Large intestine (tissue), 3 donors: ENCODE data around the gene AUH. TPM values are rescaled to one million over a fixed set of nuclear protein-coding genes. Genes with fewer than 3 reads are reported as not detected.
A peak's percentile ranks its signal among the peaks of the same experiment; 100 is the strongest.

Experiments used
- DNase-seq, 2 donors: peaks; one replicate each; pipeline versions ENCODE4 v3.0.0 to v3.0.0-alpha.2; 2013
- H3K27ac ChIP-seq: one replicate; pipeline ENCODE4 v1.5.1; 2013; ENCODE audit warnings: low read length
- H3K27me3 ChIP-seq: 2 replicates; pipeline ENCODE4 v1.6.1; 2013; ENCODE audit warnings: low read length; ENCODE audit not compliant: control insufficient read depth, insufficient read depth
- H3K36me3 ChIP-seq: 2 replicates; pipeline ENCODE4 v1.6.1; 2013; ENCODE audit warnings: low read length; ENCODE audit not compliant: control insufficient read depth, insufficient read depth
- H3K4me1 ChIP-seq: one replicate; pipeline ENCODE4 v1.6.1; 2013; ENCODE audit warnings: low read length; ENCODE audit not compliant: control insufficient read depth, insufficient read depth
- H3K4me3 ChIP-seq: one replicate; pipeline ENCODE4 v1.5.1; 2013; ENCODE audit warnings: low read length
- H3K9me3 ChIP-seq: one replicate; pipeline ENCODE4 v1.6.1; 2013; ENCODE audit warnings: mild to moderate bottlenecking, low read depth, low read length, moderate library complexity; ENCODE audit not compliant: control insufficient read depth
- WGBS: methylation state at CpG from one replicate; pipeline ENCODE4 v1.1.5; 2013; ENCODE audit warnings: low lambda C conversion rate; ENCODE audit not compliant: insufficient coverage; 5-methylcytosine and 5-hydroxymethylcytosine counted together
- polyA plus RNA-seq: library from polyadenylated mRNA; unstranded; fragments of 120-200 nt; gene quantifications from one replicate; pipeline ENCODE4 v1.2.1, GENCODE V29; 2013

The AUH gene
- polyA plus RNA-seq, 1 donor = 29.6 TPM

DNA sequence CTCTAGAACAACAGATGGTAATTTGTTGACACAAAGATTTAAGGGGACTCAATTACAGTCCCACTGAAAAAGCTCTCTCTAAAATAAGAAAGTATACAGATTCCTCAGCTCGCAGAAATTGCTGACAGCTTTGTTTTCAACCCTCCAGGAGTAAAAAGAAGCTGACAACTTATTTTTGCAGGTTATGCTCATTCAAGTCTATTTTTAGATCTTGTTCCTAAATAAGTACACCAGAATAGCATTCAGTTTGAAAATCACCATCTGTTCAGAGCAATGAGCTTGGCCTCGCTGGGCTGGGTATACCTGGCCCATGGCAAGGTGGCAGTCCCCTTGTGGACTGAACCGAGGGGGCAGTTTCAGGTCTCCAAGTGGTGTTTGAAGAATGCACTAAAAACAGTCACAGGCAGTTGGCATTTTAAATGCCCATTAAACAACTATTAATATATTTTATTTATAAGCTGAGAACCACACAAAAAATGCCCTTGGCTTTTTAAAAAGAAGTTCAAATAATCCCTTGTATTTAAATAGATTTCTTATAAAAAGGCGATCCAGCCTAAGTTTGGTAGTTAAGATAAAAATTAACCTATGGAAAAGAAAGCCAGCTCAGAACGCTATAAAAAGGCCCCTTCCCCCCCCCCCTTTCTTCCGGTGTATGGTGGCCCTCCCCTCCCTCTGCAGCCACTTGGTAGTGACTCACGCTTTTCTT, 169.2 kb downstream of the AUH start:
- no peaks in the 10 kb centered on the region for H3K27me3 ChIP-seq
- H3K9me3 ChIP-seq = no peaks in the 10 kb centered on the region
- DNase-seq = peak in 1 of 2 donors; percentile 59
- H3K27ac ChIP-seq = peak overlapping the region; percentile 95
- no peaks in the 10 kb centered on the region for H3K36me3 ChIP-seq
- WGBS = no CpG with 5 or more reads among the region's 7 CpGs
- peaks cover 58% of the 10 kb centered on the region for H3K4me1 ChIP-seq
- peak overlapping the region; percentile 37 for H3K4me3 ChIP-seq

DNA sequence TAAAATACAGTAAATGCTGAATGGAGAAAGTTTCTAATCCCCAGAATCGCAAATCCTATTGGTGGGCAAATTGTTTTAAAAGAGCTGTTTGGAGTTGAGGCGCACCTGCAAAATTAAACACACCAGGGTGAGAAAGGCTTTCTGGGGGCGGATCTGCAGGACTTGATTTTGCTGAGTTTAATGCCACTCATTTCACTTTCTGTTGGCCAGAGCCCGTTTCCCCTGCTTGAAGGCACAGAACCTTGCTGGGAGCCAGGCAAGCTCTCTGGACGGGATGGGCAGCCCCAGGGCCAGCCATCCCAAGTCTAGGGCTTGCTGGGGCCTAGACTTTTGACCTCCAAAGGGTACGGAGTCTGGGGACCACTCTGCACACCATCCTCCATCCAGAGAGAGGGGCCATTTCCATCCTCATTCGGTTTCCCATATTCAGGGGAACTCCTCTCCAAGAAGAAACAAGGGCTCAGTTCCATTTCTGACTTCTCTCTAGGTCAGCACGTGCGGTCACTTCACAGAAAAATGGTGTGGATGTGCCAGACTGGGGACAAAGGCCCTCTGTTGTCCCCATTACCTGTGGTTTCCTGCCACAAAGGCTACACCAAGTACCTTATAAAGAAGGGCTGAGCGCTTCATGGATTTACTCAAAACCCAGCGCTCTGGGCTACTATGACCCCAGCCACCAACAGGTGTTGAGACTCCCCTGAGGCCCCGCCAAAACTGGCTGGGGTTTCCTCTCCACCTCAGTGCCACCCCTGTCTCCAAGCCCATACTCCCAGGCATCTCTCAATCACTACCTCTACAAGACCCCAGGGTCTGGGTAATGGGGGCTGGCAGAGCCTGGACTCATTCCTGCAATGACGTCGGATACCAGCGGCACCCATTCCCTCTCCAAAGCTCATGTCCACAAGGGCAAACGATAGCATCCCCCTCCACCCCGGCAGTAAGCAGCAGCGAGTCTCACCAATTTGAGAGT, 170.0 kb downstream of the AUH start:
- Histone ChIP-seq H3K27me3 (no peaks in the 10 kb centered on the region), H3K9me3 (no peaks in the 10 kb centered on the region), H3K27ac (peak overlapping the region; percentile 95), H3K36me3 (no peaks in the 10 kb centered on the region), H3K4me3 (no peak overlapping the region), H3K4me1 (peaks cover 59% of the 10 kb centered on the region)
- WGBS = no CpG with 5 or more reads among the region's 18 CpGs
- DNase-seq = peak in 1 of 2 donors; percentile 16

DNA sequence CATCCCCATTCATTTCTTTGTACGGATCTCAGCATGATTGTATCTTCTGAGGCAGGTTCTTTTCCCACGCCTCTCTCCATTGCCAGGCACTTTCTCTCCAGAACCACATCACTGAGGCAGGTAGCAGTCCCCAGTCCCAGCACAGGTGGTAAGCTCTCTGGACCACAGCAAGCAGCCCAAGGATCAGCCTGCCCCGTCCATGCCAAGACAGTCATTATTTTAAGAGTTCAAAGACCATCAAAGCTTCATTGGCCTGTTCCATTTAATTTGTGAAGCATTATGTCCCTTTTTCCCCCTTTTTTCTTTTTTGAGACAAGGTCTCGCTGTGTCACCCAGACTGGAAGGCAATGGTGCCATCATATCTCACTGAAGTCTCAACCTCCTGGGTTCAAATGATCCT, 171.7 kb downstream of the AUH start:
- no peak overlapping the region for H3K27ac ChIP-seq
- H3K9me3 ChIP-seq = peaks cover 1% of the 10 kb centered on the region
- H3K27me3 ChIP-seq = no peaks in the 10 kb centered on the region
- H3K36me3 ChIP-seq = no peaks in the 10 kb centered on the region
- WGBS = no CpG with 5 or more reads among the region's 4 CpGs
- peaks cover 52% of the 10 kb centered on the region for H3K4me1 ChIP-seq
- no peak overlapping the region for H3K4me3 ChIP-seq
- DNase-seq = no peak

DNA sequence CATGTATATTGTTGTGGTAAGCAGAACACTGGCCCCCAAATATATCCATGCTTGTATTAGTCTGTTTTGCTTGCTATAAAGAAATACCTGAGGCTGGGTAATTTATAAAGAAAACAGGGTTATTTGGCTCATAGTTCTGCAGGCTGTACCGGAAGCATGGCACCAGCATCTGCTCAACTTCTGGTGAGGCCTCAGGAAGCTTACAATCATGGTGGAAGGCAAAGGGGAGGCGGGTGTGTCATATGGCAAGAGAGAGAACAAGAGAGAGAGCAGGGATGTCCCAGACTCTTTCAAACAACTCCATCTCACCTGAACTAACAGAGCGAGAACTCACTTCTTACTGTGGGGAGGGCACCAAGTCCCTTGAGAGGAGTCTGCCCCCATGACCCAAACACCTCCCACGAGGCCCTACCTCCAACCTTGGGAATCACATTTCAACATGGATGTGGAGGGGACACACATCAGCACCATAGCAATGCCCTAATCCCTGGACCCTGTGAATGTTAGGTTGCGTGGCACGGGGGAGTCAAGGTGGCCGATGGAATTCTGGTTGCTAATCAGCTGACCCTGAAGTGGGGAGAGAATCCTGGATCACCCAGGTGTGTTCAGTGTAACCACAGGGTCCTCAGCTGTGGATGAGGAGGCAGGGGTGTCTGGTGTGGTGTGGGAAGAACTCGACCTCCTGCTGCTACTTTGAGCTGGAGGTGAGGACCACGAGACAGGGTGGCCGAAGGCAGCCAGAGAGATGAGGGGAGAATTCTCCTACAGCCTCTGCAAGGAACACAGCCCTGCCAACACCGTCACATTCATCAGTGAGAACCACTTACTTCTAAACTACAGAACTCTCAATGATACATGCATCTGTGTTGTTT, 172.8 kb downstream of the AUH start:
- H3K4me1 ChIP-seq = peaks cover 41% of the 10 kb centered on the region
- H3K9me3 ChIP-seq = peaks cover 3% of the 10 kb centered on the region
- no peaks in the 10 kb centered on the region for H3K27me3 ChIP-seq
- DNase-seq = no peak
- no peaks in the 10 kb centered on the region for H3K36me3 ChIP-seq
- H3K4me3 ChIP-seq = no peak overlapping the region
- no peak overlapping the region for H3K27ac ChIP-seq
- WGBS = no CpG with 5 or more reads among the region's 11 CpGs

DNA sequence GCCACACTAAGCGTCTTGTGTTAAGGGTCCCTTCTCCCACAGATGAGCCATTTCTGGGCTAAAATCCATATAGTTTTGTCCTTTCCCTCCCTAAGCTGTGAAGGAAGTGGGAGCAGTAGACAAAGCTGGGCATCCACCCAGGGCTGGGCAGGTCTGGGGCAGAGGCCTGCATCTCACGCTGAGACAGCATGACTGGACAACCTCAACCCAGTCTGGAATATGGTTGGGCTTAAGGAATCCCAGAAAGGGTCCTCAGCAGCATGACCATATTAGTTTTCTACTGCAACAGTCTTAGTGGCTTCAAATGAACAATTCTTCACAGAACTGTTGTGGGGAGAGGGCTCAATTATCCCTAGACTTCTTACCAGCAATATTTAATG, 173.8 kb downstream of the AUH start:
- no CpG with 5 or more reads among the region's 2 CpGs for WGBS
- peaks cover 33% of the 10 kb centered on the region for H3K4me1 ChIP-seq
- peaks cover 3% of the 10 kb centered on the region for H3K9me3 ChIP-seq
- H3K4me3 ChIP-seq = no peak overlapping the region
- H3K27ac ChIP-seq = no peak overlapping the region
- DNase-seq = no peak
- H3K27me3 ChIP-seq = no peaks in the 10 kb centered on the region
- no peaks in the 10 kb centered on the region for H3K36me3 ChIP-seq

DNA sequence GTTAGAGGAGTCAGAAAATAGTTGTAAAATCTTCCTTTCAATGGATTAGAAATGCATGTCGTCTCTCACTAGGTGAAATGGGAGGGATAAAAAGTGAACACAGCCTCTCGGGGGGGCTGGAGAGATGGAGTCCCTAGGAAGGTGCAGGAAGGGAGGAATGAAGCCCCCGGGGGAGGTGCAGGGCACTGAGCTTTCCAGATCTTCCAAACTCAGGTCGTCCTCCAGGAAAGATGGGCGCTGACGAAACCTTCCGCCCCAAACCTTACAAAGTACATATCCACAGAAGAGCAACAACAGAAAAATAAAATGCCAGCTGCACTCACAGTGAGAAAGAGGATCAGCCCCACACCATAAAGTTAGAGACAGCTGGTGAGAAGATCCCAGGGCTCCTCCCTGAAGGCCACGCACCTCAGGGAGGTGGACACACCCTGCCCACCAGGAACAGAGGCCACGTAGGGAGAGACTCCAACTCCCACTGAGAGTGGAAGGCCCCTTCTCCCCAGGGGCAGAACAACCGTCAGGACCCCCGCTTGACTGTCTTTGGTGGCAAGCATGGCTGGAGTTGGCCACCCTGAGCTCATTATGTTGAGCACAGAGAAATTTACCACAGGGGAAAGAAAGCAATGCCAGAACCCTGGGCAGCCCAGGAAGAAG, 174.3 kb downstream of the AUH start:
- no peaks in the 10 kb centered on the region for H3K27me3 ChIP-seq
- H3K27ac ChIP-seq = no peak overlapping the region
- peaks cover 30% of the 10 kb centered on the region for H3K4me1 ChIP-seq
- no peak overlapping the region for H3K4me3 ChIP-seq
- peaks cover 3% of the 10 kb centered on the region for H3K9me3 ChIP-seq
- no CpG with 5 or more reads among the region's 11 CpGs for WGBS
- no peaks in the 10 kb centered on the region for H3K36me3 ChIP-seq
- no peak for DNase-seq

DNA sequence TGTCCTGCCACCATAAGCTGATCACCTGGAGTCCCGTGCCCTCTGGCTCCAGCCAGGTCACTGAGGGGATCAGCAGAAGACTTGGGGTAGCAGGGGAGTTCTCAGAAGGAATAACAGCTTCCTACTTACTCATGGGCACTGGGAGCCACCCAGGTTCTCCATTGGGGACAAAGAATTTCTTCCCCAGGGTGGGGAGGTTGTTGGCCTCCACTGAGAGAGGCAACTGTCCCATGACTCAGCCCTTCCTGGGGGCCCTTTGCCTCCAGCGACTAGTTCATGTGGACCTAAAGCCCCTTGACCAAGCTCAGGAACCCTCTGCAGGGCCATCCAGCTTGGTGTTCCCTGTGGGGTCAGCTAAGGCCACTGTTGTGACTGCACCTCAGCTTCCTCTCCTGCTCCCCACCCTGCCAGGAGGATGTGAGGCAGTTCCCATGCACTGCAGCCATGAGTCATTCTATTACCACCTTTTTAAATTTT, 175.0 kb downstream of the AUH start:
- no peaks in the 10 kb centered on the region for H3K27me3 ChIP-seq
- peaks cover 26% of the 10 kb centered on the region for H3K4me1 ChIP-seq
- no peaks in the 10 kb centered on the region for H3K36me3 ChIP-seq
- WGBS = no CpG with 5 or more reads among the region's 2 CpGs
- DNase-seq = peak; percentile 38 to 61
- H3K9me3 ChIP-seq = peaks cover 3% of the 10 kb centered on the region
- no peak overlapping the region for H3K4me3 ChIP-seq
- no peak overlapping the region for H3K27ac ChIP-seq

DNA sequence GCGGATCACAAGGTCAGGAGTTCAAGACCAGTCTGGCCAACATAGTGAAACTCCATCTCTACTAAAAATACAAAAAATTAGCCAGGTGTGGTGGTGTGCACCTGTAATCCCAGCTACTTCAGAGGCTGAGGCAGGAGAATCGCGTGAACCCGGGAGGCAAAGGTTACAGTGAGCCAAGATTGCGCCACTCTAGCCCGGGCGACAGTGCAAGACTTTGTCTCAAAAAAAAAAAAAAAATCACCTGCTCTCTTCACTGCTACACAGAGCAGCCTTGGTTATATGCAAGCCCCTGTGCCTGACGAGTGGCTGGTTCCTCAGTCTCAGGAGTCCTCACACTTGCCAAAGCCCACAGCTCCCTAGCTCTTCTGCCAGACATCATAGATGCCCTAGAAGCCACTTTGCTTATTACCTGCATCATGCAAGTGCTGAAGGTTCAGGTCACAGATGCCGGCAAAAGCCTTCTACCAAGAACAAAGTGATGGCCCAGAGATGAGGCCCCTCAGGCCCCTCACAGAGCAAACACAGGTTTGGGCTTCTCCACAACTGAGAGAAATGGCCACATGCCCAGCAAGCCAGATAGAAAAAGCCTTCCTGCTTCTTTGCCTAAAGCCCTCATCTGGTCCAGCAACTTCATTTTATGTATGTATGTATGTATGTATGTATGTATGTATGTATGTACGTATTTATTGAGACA, 176.4 kb downstream of the AUH start:
- H3K9me3 ChIP-seq = peaks cover 3% of the 10 kb centered on the region
- no peaks in the 10 kb centered on the region for H3K27me3 ChIP-seq
- H3K36me3 ChIP-seq = no peaks in the 10 kb centered on the region
- no peak overlapping the region for H3K4me3 ChIP-seq
- WGBS = no CpG with 5 or more reads among the region's 10 CpGs
- peak overlapping the region; percentile 8 for H3K27ac ChIP-seq
- DNase-seq = no peak
- H3K4me1 ChIP-seq = peaks cover 19% of the 10 kb centered on the region

DNA sequence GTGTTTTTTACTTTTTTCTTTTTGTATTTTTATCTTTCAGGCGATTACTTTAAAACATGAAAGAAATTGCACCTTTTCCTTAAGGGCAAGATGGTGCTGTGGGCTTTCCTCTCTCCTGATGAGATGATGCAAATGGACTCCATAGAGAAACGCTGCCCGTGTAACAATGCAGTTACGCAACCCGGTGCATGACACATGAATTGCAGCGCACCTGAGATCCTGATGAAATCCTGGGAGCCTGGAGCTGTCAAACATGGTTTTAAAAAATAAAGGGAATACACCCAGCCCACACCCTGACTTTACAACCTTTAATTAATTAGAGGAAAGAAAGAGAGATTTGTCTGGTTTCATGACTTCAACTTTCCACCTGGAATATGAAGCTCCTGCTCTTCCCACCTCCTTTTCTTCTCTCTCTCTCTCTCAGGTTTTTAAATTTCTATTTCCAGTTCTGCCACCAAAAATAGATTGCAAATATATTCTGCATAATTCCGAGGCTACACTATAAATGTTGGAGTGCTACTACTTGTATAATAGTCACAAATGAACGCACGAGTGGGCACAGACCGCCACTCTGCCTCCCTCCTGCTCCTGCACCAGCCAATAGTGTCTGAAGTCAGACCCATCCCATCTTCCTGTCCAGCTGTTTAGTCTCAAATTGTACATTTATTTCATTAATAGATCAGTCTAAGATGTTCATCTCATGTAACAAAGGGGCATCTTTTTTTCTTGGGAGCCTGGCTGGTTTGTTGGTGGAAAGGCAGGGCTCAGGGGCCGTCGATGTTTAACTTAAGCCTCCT, 179.1 kb downstream of the AUH start:
- 100% methylated on average over 1 of the region's 12 CpGs for WGBS
- Histone ChIP-seq H3K27ac (peak overlapping the region; percentile 41), H3K9me3 (peaks cover 3% of the 10 kb centered on the region), H3K36me3 (no peaks in the 10 kb centered on the region), H3K4me1 (peaks cover 19% of the 10 kb centered on the region), H3K4me3 (no peak overlapping the region), H3K27me3 (no peaks in the 10 kb centered on the region)
- DNase-seq = peak; percentile 80 to 87
